ENCODE results near the gene PMF1. TPM values are rescaled to one million over a fixed set of nuclear protein-coding genes. Genes with fewer than 3 reads are reported as not detected.
"Not testable (repeated sequence)": the region's sequence is repeated elsewhere in the genome, so short reads cannot be mapped to it uniquely, and the experiment has no call there.

Gene PMF1
- total RNA-seq, 3 donors from 2014 or later: 184 to 201 (median 192) TPM

- H3K9me3 Mint-ChIP-seq: no peaks in the 10 kb centered on the region
- DNase-seq (no peak), ATAC-seq (no peak)
- H3K27me3 Mint-ChIP-seq (ENCODE audit: low read depth): no peaks in the 10 kb centered on the region
- H3K4me1 Mint-ChIP-seq (ENCODE audit: low read depth): peaks cover 47% of the 10 kb centered on the region
- H3K4me3 Mint-ChIP-seq: peak overlapping the region; percentile 84
- peaks cover 30% of the 10 kb centered on the region for H3K36me3 Mint-ChIP-seq (ENCODE audit: insufficient read depth)
Observed at GRCh38 chr1:156214024-156214748, 1.4 kb downstream of the PMF1 start.

DNA sequence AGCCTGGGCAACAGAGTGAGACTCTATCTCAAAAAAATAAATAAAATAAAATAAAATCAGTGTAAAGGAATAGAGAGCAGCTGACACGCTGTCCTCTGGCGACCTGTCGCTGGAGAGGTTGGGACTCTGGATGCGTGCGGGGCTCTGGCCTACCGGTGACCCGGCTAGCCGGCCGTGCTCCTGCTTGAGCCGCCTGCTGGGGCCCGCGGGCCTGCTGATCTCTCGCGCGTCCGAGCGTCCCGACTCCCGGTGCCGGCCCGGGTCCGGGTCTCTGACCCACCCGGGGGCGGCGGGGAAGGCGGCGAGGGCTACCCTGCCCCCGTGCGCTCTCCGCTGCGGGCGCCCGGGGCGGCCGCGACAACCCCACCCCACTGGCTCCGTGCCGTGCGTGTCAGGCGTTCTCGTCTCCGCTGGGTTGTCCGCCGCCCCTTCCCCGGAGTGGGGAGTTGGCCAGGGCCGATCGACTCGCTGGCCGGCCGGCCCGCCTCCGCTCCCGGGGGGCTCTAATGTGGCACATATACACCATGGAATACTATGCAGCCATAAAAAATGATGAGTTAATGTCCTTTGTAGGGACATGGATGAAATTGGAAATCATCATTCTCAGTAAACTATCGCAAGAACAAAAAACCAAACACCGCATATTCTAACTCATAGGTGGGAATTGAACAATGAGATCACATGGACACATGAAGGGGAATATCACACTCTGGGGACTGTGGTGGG is 3.7 kb downstream of the PMF1 start:
- not testable (repeated sequence) for H3K9me3 Mint-ChIP-seq, DNase-seq

GRCh38 chr1:156217871-156218270 is 5.1 kb downstream of the PMF1 start:
- Mint-ChIP-seq H3K9me3 (no peaks in the 10 kb centered on the region), H3K27me3 (ENCODE audit: low read depth) (no peaks in the 10 kb centered on the region), H3K4me3 (peak overlapping the region; percentile 79), H3K4me1 (ENCODE audit: low read depth) (peaks cover 72% of the 10 kb centered on the region), H3K36me3 (ENCODE audit: insufficient read depth) (peaks cover 37% of the 10 kb centered on the region)
- ATAC-seq: peak; percentile 50 to 52
- DNase-seq: no peak

More for the DNA sequence above, 3.7 kb downstream of the PMF1 start:
- H3K27me3 Mint-ChIP-seq (ENCODE audit: low read depth); H3K4me3 Mint-ChIP-seq; ATAC-seq: not testable (repeated sequence)
- Mint-ChIP-seq H3K36me3 (ENCODE audit: insufficient read depth) (peaks cover 35% of the 10 kb centered on the region), H3K4me1 (ENCODE audit: low read depth) (peaks cover 65% of the 10 kb centered on the region)

DNA sequence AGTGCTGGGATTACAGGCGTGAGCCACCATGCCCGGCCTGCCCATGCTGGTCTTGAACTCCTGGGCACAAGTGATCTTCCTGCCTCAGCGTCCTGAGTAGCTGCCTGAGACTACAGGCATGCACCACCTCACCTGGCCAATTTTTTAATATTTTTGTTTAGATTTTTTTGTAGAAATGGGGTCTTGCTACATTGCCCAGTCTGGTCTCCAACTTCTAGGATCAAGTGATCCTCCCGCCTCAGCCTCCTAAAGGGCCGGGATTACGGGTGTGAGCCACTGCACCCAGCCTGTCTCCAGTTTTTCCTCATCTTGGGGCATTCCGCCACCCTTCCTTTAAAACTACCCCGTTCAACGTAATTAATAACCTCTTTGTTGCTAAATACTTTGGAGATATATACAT is 7.4 kb downstream of the PMF1 start:
- Mint-ChIP-seq H3K27me3 (ENCODE audit: low read depth) (no peaks in the 10 kb centered on the region), H3K4me1 (ENCODE audit: low read depth) (peaks cover 72% of the 10 kb centered on the region), H3K36me3 (ENCODE audit: insufficient read depth) (peaks cover 39% of the 10 kb centered on the region), H3K9me3 (no peaks in the 10 kb centered on the region), H3K4me3 (no peak overlapping the region)
- DNase-seq (no peak), ATAC-seq (no peak)

DNA sequence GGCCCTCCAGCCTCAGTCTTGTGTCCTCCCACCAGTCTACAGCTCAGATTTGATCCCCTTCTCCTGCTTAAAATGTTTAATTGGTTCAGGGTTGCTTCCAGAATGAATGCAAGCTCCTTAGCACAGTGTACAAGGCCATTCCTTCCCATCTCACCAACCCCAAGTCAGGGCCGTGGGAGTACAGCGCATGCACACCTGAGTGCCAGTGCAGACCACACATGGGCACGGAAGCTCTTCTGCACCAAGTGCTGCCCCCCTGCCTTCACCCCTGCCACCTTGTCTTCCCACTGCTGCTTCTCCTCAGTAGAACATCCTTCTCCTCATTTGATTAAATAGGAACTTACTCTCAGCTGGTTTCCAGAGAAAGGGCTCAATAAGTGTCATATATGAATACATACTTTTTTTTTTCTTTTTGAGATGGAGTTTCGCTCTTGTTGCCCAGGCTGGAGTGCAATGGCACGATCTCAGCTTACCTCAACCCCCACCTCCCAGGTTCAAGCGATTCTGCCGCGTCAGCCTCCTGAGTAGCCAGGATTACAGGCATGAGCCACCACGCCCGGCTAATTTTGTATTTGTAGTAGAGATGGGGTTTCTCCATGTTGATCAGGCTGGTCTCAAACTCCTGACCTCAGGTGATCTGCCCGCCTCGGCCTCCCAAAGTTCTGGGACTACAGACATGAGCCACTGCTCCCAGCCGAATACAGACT is 9.3 kb downstream of the PMF1 start:
- no peak for DNase-seq
- Mint-ChIP-seq H3K36me3 (ENCODE audit: insufficient read depth) (peaks cover 46% of the 10 kb centered on the region), H3K9me3 (no peaks in the 10 kb centered on the region), H3K4me1 (ENCODE audit: low read depth) (peaks cover 71% of the 10 kb centered on the region), H3K4me3 (peak overlapping the region; percentile 69), H3K27me3 (ENCODE audit: low read depth) (no peaks in the 10 kb centered on the region)
- ATAC-seq: no peak

DNA sequence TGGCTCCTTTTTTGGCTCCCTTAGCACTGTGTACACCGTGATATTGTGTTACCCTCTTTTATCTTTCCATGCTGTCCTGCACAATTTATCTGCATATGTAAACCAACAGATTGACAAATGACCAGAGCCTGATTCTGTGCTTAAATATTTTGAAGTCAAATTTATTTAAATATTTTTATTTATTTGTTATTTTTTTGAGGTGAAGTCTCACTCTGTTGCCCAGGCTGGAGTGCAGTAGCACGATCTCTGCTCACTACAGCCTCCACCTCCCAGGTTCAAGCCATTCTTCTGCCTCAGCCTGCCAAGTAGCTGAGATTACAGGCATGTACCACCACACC is 12.8 kb downstream of the PMF1 start:
- DNase-seq: no peak
- H3K27me3 Mint-ChIP-seq (ENCODE audit: low read depth): no peaks in the 10 kb centered on the region

DNA sequence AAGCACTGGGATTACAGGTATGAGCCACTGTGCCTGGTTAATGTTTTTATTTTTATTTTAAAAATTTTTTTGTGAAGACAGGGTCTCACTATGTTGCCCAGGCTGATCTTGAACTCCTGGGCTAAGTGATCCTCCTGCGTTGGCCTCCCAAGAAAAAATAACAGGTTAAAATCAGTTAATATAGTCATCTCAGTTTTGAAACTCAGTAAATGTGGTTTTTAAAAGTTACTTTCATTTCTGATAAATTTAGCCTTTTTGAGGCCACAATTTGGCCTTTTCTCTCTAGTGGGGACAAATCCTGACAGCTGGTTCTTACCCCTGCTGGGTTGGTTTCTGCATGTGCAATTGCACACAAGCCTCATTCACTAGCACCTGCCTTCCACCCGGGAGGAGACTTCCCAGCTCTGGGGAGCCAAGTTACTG is 13.3 kb downstream of the PMF1 start:
- no peak for DNase-seq
- Mint-ChIP-seq H3K27me3 (ENCODE audit: low read depth) (no peaks in the 10 kb centered on the region), H3K36me3 (ENCODE audit: insufficient read depth) (peaks cover 49% of the 10 kb centered on the region), H3K4me3 (no peak overlapping the region), H3K4me1 (ENCODE audit: low read depth) (peaks cover 43% of the 10 kb centered on the region), H3K9me3 (no peaks in the 10 kb centered on the region)
- no peak for ATAC-seq

More for the DNA sequence above, 12.8 kb downstream of the PMF1 start:
- H3K4me1 Mint-ChIP-seq (ENCODE audit: low read depth): peaks cover 46% of the 10 kb centered on the region
- H3K4me3 Mint-ChIP-seq: no peak overlapping the region
- ATAC-seq: no peak
- no peaks in the 10 kb centered on the region for H3K9me3 Mint-ChIP-seq
- peaks cover 52% of the 10 kb centered on the region for H3K36me3 Mint-ChIP-seq (ENCODE audit: insufficient read depth)

- H3K4me1 Mint-ChIP-seq (ENCODE audit: low read depth): peaks cover 36% of the 10 kb centered on the region
- no peak for ATAC-seq
- no peaks in the 10 kb centered on the region for H3K27me3 Mint-ChIP-seq (ENCODE audit: low read depth)
- no peak for DNase-seq
- no peak overlapping the region for H3K4me3 Mint-ChIP-seq
- no peaks in the 10 kb centered on the region for H3K9me3 Mint-ChIP-seq
- peaks cover 42% of the 10 kb centered on the region for H3K36me3 Mint-ChIP-seq (ENCODE audit: insufficient read depth)
Observed at GRCh38 chr1:156226782-156227181, 14.0 kb downstream of the PMF1 start.

DNA sequence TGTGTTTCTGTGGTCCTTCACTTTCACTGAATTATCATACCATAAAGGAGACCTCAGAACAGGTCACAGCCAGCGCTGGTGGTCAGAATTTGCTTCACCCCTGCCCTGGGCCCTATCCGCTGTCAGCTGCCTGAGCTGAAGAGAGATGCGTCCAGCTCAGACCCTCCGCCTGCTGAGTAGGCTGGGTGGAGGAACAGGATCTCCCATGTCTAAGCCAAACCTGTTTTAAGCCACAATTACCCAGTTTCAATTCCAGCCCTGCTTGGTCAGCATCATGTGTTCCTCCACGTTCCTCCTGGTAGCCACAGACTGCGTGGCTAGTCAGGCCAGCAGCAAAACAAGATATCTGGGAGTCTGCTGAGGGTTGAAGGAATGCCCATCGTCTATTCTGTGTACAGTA is 15.7 kb downstream of the PMF1 start:
- Mint-ChIP-seq H3K9me3 (no peaks in the 10 kb centered on the region), H3K27me3 (ENCODE audit: low read depth) (no peaks in the 10 kb centered on the region), H3K4me1 (ENCODE audit: low read depth) (peaks cover 19% of the 10 kb centered on the region), H3K4me3 (no peak overlapping the region), H3K36me3 (ENCODE audit: insufficient read depth) (peaks cover 31% of the 10 kb centered on the region)
- no peak for ATAC-seq
- no peak for DNase-seq

GRCh38 chr1:156229809-156230472 is 17.1 kb downstream of the PMF1 start:
- H3K9me3 Mint-ChIP-seq: no peaks in the 10 kb centered on the region
- H3K4me1 Mint-ChIP-seq (ENCODE audit: low read depth): peaks cover 10% of the 10 kb centered on the region
- H3K4me3 Mint-ChIP-seq: no peak overlapping the region
- DNase-seq (no peak), ATAC-seq (no peak)
- H3K36me3 Mint-ChIP-seq (ENCODE audit: insufficient read depth): peaks cover 31% of the 10 kb centered on the region
- H3K27me3 Mint-ChIP-seq (ENCODE audit: low read depth): no peaks in the 10 kb centered on the region

DNA sequence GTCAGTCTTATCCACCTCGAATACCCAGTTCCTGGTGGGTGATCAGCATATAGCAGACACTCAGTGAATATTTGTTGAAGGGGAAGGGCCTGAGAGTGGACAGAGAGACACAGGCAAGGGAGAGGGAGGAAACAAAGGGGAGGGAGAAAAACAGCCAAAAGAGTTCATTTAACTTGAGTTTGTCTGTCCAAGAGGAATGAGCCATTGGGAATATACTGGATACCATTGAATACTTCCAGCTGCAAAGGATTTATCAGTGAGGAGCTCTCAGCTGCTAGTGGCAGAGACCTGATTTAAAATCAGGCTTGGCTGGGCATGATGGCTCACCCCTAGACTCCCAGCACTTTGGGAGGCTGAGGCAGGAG is 17.6 kb downstream of the PMF1 start:
- Mint-ChIP-seq H3K36me3 (ENCODE audit: insufficient read depth) (peaks cover 29% of the 10 kb centered on the region), H3K9me3 (no peaks in the 10 kb centered on the region), H3K4me3 (no peak overlapping the region), H3K27me3 (ENCODE audit: low read depth) (no peaks in the 10 kb centered on the region), H3K4me1 (ENCODE audit: low read depth) (peaks cover 8% of the 10 kb centered on the region)
- no peak for DNase-seq
- no peak for ATAC-seq

- H3K9me3 Mint-ChIP-seq: no peaks in the 10 kb centered on the region
- DNase-seq: no peak
- no peak overlapping the region for H3K4me3 Mint-ChIP-seq
- ATAC-seq: no peak
- H3K27me3 Mint-ChIP-seq (ENCODE audit: low read depth): no peaks in the 10 kb centered on the region
- H3K4me1 Mint-ChIP-seq (ENCODE audit: low read depth): no peaks in the 10 kb centered on the region
- peaks cover 31% of the 10 kb centered on the region for H3K36me3 Mint-ChIP-seq (ENCODE audit: insufficient read depth)
Observed at GRCh38 chr1:156232201-156232894, 19.5 kb downstream of the PMF1 start.

DNA sequence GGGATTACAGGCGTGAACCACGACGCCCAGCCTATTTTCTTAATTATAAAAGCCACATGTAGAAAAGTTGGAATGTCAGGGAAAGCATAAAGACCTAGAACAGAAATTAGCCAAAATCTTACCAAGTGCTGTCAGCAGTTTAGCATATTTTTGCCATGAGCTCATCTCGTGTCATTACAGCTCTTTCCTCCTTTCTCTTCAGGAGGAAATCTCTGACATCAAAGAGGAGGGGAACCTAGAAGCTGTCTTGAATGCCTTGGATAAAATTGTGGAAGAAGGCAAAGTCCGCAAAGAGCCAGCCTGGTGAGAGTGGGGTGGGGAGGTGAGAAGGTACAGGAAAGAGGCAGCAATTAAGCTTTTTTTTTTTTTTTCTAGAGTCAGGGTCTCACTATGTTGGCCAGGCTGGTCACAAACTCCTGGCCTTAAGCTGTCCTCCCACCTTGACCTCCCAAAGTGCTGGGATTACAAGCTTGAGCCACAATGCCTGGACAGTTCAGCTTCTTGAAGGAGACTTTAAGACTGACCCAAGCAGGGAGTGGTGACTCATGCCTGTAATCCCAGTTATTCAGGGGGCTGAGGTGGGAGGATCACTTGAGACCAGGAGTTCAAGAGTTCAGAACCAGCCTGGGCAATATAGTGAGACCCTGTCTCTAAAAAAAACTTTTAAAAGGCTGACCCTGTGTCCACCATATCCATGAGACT is 20.8 kb downstream of the PMF1 start:
- peaks cover 29% of the 10 kb centered on the region for H3K36me3 Mint-ChIP-seq (ENCODE audit: insufficient read depth)
- H3K27me3 Mint-ChIP-seq (ENCODE audit: low read depth): no peaks in the 10 kb centered on the region
- H3K4me3 Mint-ChIP-seq: no peak overlapping the region
- DNase-seq: no peak
- H3K4me1 Mint-ChIP-seq (ENCODE audit: low read depth): no peaks in the 10 kb centered on the region
- no peaks in the 10 kb centered on the region for H3K9me3 Mint-ChIP-seq
- ATAC-seq: no peak

Data from activated T-cell treated with anti-CD3 and anti-CD28 coated beads, Interleukin-2, amount 50 U/mL, for 4 hours (primary cell).